ENCODE data around the gene RSPO1. TPM values are rescaled to one million over a fixed set of nuclear protein-coding genes. Genes with fewer than 3 reads are reported as not detected.

Gene RSPO1
- total RNA-seq, 2 experiments from 2014 or later: not detected

GRCh38 chr1:37612186-37612585 is 22.5 kb downstream of the RSPO1 start:
- Mint-ChIP-seq H3K27ac (no peak overlapping the region), H3K4me1 (no peaks in the 10 kb centered on the region), H3K27me3 (peaks cover 15% of the 10 kb centered on the region), H3K9me3 (ENCODE audit: low read depth) (no peaks in the 10 kb centered on the region), H3K36me3 (ENCODE audit: low read depth) (no peaks in the 10 kb centered on the region), H3K4me3 (no peak overlapping the region)
- ChIA-PET CTCF (interaction anchor here (0.6 to 1.4 kb wide), 2 partner anchors 10 to 414 kb away, joined by 3 read pairs; no protein-coding TSS in a partner anchor), POLR2A (no interaction called here)
- DNase-seq (no peak), ATAC-seq (no peak)
- intact Hi-C loops (cut with DNase I, micrococcal nuclease): no loop called here

GRCh38 chr1:37609994-37610393 is 24.7 kb downstream of the RSPO1 start:
- no peak overlapping the region for H3K27ac Mint-ChIP-seq
- no peak overlapping the region for H3K4me3 Mint-ChIP-seq
- no peaks in the 10 kb centered on the region for H3K36me3 Mint-ChIP-seq (ENCODE audit: low read depth)
- ATAC-seq (no peak), DNase-seq (no peak)
- intact Hi-C loops (cut with DNase I, micrococcal nuclease): no loop called here
- H3K4me1 Mint-ChIP-seq: no peaks in the 10 kb centered on the region
- no peaks in the 10 kb centered on the region for H3K9me3 Mint-ChIP-seq (ENCODE audit: low read depth)
- POLR2A ChIA-PET: no interaction called here
- peaks cover 2% of the 10 kb centered on the region for H3K27me3 Mint-ChIP-seq
- CTCF ChIA-PET: interaction anchor here (1.3 kb wide), 1 partner anchor 16 kb away, joined by 4 read pairs; no protein-coding TSS in a partner anchor

- intact Hi-C loops (cut with DNase I, micrococcal nuclease): no loop called here
- Mint-ChIP-seq H3K4me1 (no peaks in the 10 kb centered on the region), H3K9me3 (ENCODE audit: low read depth) (no peaks in the 10 kb centered on the region), H3K4me3 (no peak overlapping the region), H3K27ac (no peak overlapping the region), H3K27me3 (peaks cover 2% of the 10 kb centered on the region), H3K36me3 (ENCODE audit: low read depth) (no peaks in the 10 kb centered on the region)
- ChIA-PET POLR2A (no interaction called here), CTCF (interaction anchor here (1.3 to 2.0 kb wide), 3 partner anchors 10 to 17 kb away, joined by 4 to 7 read pairs (median 4); no protein-coding TSS in a partner anchor)
- ATAC-seq: no peak
- DNase-seq: no peak
Observed at GRCh38 chr1:37609002-37609401, 25.7 kb downstream of the RSPO1 start.

GRCh38 chr1:37606481-37607263 is 28.0 kb downstream of the RSPO1 start:
- no peaks in the 10 kb centered on the region for H3K9me3 Mint-ChIP-seq (ENCODE audit: low read depth)
- POLR2A ChIA-PET: no interaction called here

GRCh38 chr1:37605806-37606474 is 28.8 kb downstream of the RSPO1 start:
- Mint-ChIP-seq H3K27ac (no peak overlapping the region), H3K36me3 (ENCODE audit: low read depth) (no peaks in the 10 kb centered on the region), H3K9me3 (ENCODE audit: low read depth) (no peaks in the 10 kb centered on the region), H3K4me3 (no peak overlapping the region), H3K27me3 (no peaks in the 10 kb centered on the region), H3K4me1 (peaks cover 4% of the 10 kb centered on the region)
- intact Hi-C loops (cut with DNase I, micrococcal nuclease): no loop called here
- ChIA-PET CTCF (interaction anchor here (0.6 to 9.9 kb wide), 3 partner anchors 17 to 342 kb away, joined by 4 to 142 read pairs (median 5); no protein-coding TSS in a partner anchor), POLR2A (no interaction called here)
- ATAC-seq: no peak
- DNase-seq: no peak

More at GRCh38 chr1:37606481-37607263, 28.0 kb downstream of the RSPO1 start:
- H3K27me3 Mint-ChIP-seq: no peaks in the 10 kb centered on the region
- H3K27ac Mint-ChIP-seq: no peak overlapping the region
- intact Hi-C loops (cut with DNase I, micrococcal nuclease): no loop called here
- no peak overlapping the region for H3K4me3 Mint-ChIP-seq
- DNase-seq (no peak), ATAC-seq (no peak)
- CTCF ChIA-PET: interaction anchor here (0.6 to 9.9 kb wide), 6 partner anchors 16 to 342 kb away, joined by 3 to 142 read pairs (median 4); no protein-coding TSS in a partner anchor
- peaks cover 4% of the 10 kb centered on the region for H3K4me1 Mint-ChIP-seq
- no peaks in the 10 kb centered on the region for H3K36me3 Mint-ChIP-seq (ENCODE audit: low read depth)

- H3K36me3 Mint-ChIP-seq (ENCODE audit: low read depth): no peaks in the 10 kb centered on the region
- intact Hi-C loops (cut with DNase I, micrococcal nuclease): no loop called here
- H3K27ac Mint-ChIP-seq: no peak overlapping the region
- no peak for DNase-seq
- POLR2A ChIA-PET: no interaction called here
- no peak overlapping the region for H3K4me3 Mint-ChIP-seq
- no peaks in the 10 kb centered on the region for H3K27me3 Mint-ChIP-seq
- CTCF ChIA-PET: interaction anchor here (1.5 to 9.9 kb wide), 4 partner anchors 17 to 91 kb away, joined by 3 to 142 read pairs (median 4); partner anchors contain the start of gene MEAF6
- H3K4me1 Mint-ChIP-seq: peaks cover 4% of the 10 kb centered on the region
- no peak for ATAC-seq
- H3K9me3 Mint-ChIP-seq (ENCODE audit: low read depth): no peaks in the 10 kb centered on the region
Observed at GRCh38 chr1:37605061-37605650, 29.5 kb downstream of the RSPO1 start.

GRCh38 chr1:37602750-37603694 is 31.7 kb downstream of the RSPO1 start:
- peak; percentile 83 for ATAC-seq
- Mint-ChIP-seq H3K27ac (no peak overlapping the region), H3K27me3 (no peaks in the 10 kb centered on the region), H3K4me3 (no peak overlapping the region), H3K36me3 (ENCODE audit: low read depth) (no peaks in the 10 kb centered on the region), H3K4me1 (peaks cover 4% of the 10 kb centered on the region), H3K9me3 (ENCODE audit: low read depth) (no peaks in the 10 kb centered on the region)
- ChIA-PET POLR2A (interaction anchor here (1.0 kb wide), 1 partner anchor 79 kb away, joined by 5 read pairs; no protein-coding TSS in a partner anchor), CTCF (interaction anchor here (0.6 to 9.9 kb wide), 24 partner anchors 8 to 341 kb away, joined by 3 to 142 read pairs (median 4); partner anchors contain the start of gene CDCA8)
- DNase-seq: peak; percentile 55
- intact Hi-C loops (cut with DNase I, micrococcal nuclease): loop anchor here (1.0 kb wide), 1 partner anchor 79 kb away; no protein-coding TSS in a partner anchor

GRCh38 chr1:37601441-37601840 is 33.3 kb downstream of the RSPO1 start:
- ChIA-PET POLR2A (no interaction called here), CTCF (interaction anchor here (1.1 to 9.9 kb wide), 5 partner anchors 14 to 78 kb away, joined by 3 to 142 read pairs (median 13); no protein-coding TSS in a partner anchor)
- no peak overlapping the region for H3K4me3 Mint-ChIP-seq
- no peaks in the 10 kb centered on the region for H3K9me3 Mint-ChIP-seq (ENCODE audit: low read depth)
- H3K36me3 Mint-ChIP-seq (ENCODE audit: low read depth): no peaks in the 10 kb centered on the region
- H3K27me3 Mint-ChIP-seq: no peaks in the 10 kb centered on the region
- DNase-seq (no peak), ATAC-seq (no peak)
- peaks cover 6% of the 10 kb centered on the region for H3K4me1 Mint-ChIP-seq
- intact Hi-C loops (cut with DNase I, micrococcal nuclease): no loop called here
- no peak overlapping the region for H3K27ac Mint-ChIP-seq

GRCh38 chr1:37599940-37600339 is 34.8 kb downstream of the RSPO1 start:
- intact Hi-C loops (cut with DNase I, micrococcal nuclease): loop anchor here (5.0 to 10.0 kb wide), 2 partner anchors 123 to 395 kb away; partner anchors contain the start of gene SF3A3 (in 1 of the 2)

GRCh38 chr1:37596182-37596667 is 38.5 kb downstream of the RSPO1 start:
- CTCF ChIA-PET: interaction anchor here (0.5 to 1.4 kb wide), 7 partner anchors 32 to 394 kb away, joined by 3 to 7 read pairs (median 3); partner anchors contain the start of gene MEAF6
- H3K4me3 Mint-ChIP-seq: peak overlapping the region; percentile 98
- peaks cover 32% of the 10 kb centered on the region for H3K4me1 Mint-ChIP-seq
- POLR2A ChIA-PET: interaction anchor here (0.6 to 1.3 kb wide), 5 partner anchors 20 to 102 kb away, joined by 3 to 4 read pairs (median 3); a partner anchor contains a TSS
- no peaks in the 10 kb centered on the region for H3K27me3 Mint-ChIP-seq
- ATAC-seq (peak; percentile 9), DNase-seq (no peak)
- intact Hi-C loops (cut with DNase I, micrococcal nuclease): loop anchor here (1.0 to 10.0 kb wide), 6 partner anchors 94 to 399 kb away; partner anchors contain the start of genes MTF1 (in 2 of the 2), SF3A3 (in 1 of the 2) and ZC3H12A (in 1 of the 2)
- peak overlapping the region; percentile 92 for H3K27ac Mint-ChIP-seq
- H3K9me3 Mint-ChIP-seq (ENCODE audit: low read depth): no peaks in the 10 kb centered on the region
- H3K36me3 Mint-ChIP-seq (ENCODE audit: low read depth): peaks cover 29% of the 10 kb centered on the region

More at GRCh38 chr1:37599940-37600339, 34.8 kb downstream of the RSPO1 start:
- no peak for DNase-seq
- no peaks in the 10 kb centered on the region for H3K27me3 Mint-ChIP-seq
- peaks cover 12% of the 10 kb centered on the region for H3K4me1 Mint-ChIP-seq
- ChIA-PET CTCF (interaction anchor here (9.9 kb wide), 1 partner anchor 79 kb away, joined by 142 read pairs; no protein-coding TSS in a partner anchor), POLR2A (no interaction called here)
- H3K36me3 Mint-ChIP-seq (ENCODE audit: low read depth): peaks cover 4% of the 10 kb centered on the region
- no peak overlapping the region for H3K4me3 Mint-ChIP-seq
- no peak overlapping the region for H3K27ac Mint-ChIP-seq
- no peak for ATAC-seq
- no peaks in the 10 kb centered on the region for H3K9me3 Mint-ChIP-seq (ENCODE audit: low read depth)
